NK-92 treated with Interleukin-12 subunit alpha and Interleukin-12 subunit beta, amount 100 ng/mL, for 24 hours (cell line): Measurements from ENCODE around the gene SCYL3.
"Not testable (repeated sequence)": the region's sequence is repeated elsewhere in the genome, so short reads cannot be mapped to it uniquely, and the experiment has no call there.

ENCODE experiments used
- DNase-seq: peaks from one replicate; lab custom pipeline; 2025; lab: John Stamatoyannopoulos, UW

Gene SCYL3

GRCh38 chr1:169899519-169900217 is 6.0 kb upstream of the SCYL3 start:
- DNase-seq = no peak

DNA sequence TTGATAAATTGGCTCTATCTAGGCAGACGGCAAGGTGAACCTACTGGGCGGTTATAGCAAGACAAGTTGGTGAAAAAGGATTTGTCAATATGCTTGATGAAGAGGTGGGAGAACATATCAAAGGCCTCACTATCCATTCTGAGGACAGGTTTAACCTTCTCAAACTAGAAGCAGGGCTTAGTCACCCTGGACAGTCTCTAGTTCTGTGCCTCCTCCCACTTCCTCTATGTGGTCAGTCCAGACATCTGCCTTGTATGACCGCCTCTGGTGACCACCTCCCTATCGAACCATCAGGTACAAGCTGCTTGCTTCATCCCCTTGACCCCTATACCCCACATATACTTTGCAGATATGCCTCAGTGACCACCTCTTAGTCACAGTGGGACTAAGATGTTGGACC is 2.3 kb upstream of the SCYL3 start:
- no peak for DNase-seq

DNA sequence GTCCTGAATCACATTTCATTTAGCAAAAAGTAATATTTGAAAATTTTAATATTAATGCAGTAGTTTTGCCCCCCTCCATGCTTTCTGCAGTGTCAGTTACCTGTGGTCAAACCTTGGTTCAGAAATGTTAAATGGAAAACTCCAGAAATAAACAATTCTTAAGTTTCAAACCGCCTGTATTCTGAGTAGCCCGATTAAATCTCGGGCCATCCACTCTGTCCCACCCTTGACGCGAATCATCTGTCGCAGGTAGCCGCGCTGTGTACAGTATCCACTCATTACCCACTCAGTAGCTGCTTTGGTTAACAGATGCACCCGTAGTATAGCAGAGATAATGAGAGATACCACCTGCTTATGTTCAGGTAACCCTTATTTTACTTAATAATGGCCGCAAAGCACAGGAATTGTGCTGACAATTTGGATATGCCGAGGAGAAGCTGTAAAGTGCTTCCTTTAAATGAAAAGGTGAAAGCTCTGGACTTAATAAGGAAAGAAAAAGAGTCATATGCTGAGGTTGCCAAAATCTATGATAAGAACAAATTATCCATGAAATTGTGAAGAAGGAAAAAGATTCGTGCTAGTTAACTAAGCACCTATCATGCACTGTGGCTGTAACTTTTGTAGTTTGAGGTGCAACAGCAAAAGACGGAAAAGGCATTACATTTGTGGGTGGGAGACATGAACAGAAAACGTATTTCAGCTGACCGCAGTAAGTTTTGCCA is 889 bp upstream of the SCYL3 start:
- DNase-seq = no peak

DNA sequence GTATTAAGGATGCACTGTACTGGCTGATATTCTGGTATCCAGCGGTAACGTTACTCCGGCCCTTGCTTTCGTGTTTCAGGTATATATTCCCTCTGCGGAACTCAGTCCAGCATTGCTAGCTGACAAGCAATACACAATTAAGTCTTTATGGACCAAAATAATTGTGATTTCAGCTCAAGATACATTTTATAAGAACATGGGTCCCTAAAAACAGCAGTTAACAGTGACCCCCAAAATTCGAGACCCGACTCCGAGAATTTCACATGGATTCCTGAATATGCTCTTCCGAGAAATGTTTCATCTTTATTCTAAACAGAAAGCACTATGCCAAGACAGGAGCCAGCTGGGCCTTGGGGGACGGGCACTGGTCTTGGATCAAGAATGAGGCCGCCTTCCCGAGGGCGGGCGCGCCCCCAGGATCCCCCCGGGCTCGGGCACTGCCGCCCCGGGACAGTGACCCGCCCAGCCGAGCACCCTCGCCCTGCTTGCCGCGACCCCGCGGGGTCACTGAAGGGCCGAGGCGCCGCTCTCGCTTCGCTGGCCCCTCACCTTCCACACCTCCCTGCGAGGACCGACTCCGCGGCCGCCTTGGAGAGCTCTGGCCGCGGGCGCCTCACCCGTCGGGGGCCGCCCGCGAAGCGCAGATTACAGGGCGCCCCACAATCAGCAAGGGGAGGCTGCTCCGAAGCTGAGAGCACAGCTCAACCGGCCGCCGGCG is 610 bp downstream of the SCYL3 start:
- DNase-seq = no peak

- DNase-seq = no peak
These were observed 1.3 kb downstream of the SCYL3 start for GRCh38 chr1:169892176-169892926.

GRCh38 chr1:169891539-169891885 is 2.2 kb downstream of the SCYL3 start:
- DNase-seq = no peak

DNA sequence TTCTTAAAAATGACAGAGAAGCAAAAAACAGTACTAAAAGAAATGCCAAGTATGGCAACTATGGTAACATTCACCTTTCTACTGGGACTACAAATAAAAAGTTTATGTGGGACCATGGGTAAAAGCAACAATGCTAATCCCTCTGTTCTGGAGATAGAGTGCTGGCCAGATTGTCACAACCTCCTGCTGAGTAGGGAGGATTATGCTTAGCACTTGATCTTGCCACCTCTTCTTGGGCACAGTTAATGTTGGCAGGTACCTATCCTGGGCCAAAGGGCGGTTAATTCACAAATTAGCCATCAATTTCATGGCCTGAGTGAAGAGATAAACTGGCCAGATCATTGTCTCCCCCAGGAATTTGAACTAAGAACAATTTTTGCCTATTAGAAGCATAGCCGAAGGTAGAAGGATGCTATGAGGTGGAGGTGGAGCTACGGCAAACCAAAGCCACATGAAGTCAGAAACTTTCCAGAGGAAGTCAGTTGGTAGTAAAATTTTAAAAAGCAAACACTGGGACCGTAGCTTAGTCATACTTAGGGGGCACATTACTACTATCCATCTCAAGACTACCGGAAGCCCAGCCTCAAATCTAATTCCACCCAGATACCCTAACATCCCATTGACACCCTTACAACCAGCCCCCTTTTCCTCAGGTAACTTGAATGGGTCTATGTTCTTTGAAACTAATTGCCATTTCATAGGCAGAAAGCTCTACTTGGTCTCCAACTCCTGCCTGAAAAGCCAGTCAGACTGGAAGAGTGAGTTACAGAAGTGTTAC is 2.7 kb downstream of the SCYL3 start:
- DNase-seq = no peak

- no peak for DNase-seq
These were observed 3.8 kb downstream of the SCYL3 start for GRCh38 chr1:169889871-169890270.

- DNase-seq = no peak
These were observed 6.8 kb downstream of the SCYL3 start for GRCh38 chr1:169886931-169887330.

DNA sequence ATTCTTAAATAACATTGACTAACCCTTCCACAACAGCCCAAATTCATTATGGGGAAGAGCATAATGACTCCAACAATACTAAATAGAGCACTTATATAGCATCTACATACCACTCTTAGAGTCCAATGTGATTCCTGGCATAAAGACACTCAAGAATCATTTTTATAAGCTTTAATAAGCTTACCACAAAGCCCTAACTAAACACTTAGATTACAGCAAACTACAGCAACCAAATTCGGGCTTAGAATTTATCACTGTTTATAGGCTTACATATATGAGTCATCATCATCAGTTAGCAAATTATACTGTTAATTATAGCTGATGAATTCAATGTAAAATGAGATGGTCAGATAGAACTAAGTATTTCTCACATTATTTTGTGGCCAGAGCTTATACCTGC is 7.3 kb downstream of the SCYL3 start:
- DNase-seq = no peak

- no peak for DNase-seq
These were observed 8.5 kb downstream of the SCYL3 start for GRCh38 chr1:169885207-169885606.

DNA sequence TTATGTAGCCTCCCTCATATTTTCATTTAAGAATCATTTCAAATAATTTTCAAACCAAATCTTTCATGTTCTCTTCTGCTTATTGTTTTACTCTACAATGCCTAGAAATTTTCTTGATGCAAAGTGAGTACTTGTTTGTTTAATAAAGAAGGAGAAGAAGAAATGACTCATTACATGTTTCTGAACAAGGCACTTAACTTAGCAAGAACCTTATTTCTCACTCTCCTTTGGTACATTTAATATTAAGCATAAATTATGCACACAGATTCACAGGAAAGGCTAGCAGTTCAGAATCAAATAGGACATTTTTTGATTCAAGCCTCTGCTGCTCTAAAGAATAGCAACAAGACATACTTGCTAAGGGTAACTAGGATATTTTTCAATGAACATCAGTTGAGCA is 9.1 kb downstream of the SCYL3 start:
- no peak for DNase-seq

DNA sequence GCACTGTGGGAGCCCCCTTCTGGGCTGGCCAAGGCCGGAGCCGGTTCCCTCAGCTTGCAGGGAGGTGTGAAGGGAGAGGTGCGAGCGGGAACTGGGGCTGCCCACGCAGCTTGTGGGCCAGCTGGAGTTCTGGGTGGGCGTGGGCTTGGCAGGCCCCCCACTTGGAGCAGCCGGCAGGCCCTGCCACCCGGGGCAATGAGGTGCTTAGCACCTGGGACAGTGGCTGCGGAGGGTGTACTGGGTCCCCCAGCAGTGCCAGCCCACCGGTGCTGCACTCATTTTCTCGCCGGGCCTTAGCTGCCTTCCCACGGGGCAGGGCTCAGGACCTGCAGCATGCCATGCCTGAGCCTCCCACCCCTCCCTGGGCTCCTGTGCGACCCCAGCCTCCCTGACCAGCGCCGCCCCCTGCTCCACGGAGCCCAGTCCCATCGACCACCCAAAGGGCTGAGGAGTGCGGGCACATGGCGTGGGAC is 11.6 kb downstream of the SCYL3 start:
- no peak for DNase-seq

- DNase-seq = no peak
These were observed 14.5 kb downstream of the SCYL3 start for GRCh38 chr1:169879034-169879840.

- DNase-seq = no peak
These were observed 15.2 kb downstream of the SCYL3 start for GRCh38 chr1:169878498-169878897.

- no peak for DNase-seq
These were observed 15.8 kb downstream of the SCYL3 start for GRCh38 chr1:169877800-169878491.

DNA sequence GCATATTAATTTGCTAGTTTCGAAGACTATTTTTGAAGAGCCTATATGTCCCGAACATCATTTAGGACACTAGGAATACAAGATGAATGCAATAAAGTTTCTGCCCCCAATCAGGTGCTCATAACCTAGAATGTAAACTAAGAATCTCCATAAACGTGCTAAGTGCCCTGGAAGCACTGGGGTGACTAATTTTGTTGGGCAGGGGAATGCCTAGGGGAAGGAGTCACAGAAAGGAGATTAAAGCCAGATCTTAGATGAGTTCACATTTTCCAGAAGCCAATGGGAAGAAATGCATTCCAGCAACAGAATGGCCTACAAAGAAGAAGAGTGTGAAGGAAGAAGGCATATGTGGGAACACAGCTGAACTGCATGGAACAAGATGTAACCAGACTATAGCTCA is 19.5 kb downstream of the SCYL3 start:
- DNase-seq = no peak

DNA sequence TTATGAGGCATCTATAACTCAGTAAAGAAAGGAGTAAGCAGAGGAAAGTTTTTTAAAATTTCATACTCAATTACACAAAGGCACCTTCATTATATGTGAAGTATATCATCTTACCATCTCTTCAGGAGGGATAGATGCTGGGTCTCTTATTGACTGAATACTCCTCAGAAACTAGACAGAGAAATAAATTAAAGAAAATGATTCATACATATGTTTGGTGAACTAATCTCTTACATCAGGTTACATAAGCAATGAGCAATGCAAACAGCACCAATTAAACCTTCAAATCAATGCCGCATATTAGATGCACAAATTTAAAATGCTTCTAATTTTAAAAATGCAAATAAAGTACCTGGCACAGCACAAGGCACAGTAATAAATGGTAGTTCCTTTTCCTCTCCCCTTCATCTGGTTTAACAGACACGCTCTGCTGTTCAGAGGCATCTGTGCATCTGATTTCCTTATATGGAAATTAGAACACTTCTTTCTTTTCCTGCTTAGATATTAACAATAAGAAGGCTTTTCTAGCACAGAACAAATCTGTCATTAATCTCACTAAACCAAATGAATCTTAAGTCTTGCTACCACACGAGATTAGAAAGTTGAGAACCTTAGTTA is 20.0 kb downstream of the SCYL3 start:
- no peak for DNase-seq

DNA sequence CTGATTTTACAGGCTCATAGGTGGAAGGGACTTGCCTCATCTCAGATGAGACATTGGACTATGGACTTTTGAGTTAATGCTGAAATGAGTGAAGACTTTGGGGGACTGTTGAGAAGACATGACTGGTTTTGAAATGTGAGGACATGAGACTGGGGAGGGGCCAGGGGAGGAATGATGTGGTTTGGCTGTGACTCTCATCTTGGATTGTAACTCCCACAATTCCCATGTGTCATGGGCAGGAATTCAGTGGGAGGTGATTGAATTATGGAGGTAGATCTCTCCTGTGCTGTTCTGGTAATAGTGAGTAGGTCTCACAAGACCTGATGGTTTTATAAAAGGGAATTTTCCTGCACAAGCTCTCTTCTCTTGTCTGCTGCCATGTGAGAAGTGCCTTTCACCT is 20.8 kb downstream of the SCYL3 start:
- DNase-seq = no peak

GRCh38 chr1:169871988-169872387 is 21.7 kb downstream of the SCYL3 start:
- DNase-seq = not testable (repeated sequence)
